Cardiac muscle cell (in vitro differentiated cells and primary cell): ENCODE results near the gene C12orf54. TPM values are rescaled to one million over a fixed set of nuclear protein-coding genes. Genes with fewer than 3 reads are reported as not detected.

ENCODE experiments used
- DNase-seq, 2 donors: peaks; one replicate each; pipeline versions ENCODE4 v3.0.0 to v3.0.0-alpha.2; 2010 to 2017; ENCODE audit warnings: low read depth in 1 of 2, low spot score in 1 of 2
- H3K27ac ChIP-seq: fragments of 200-600 bp; sonication (generic); 2 replicates; pipeline ENCODE4 v1.5.1; 2016
- H3K27me3 ChIP-seq: fragments of 200-600 bp; sonication (generic); 2 replicates; pipeline ENCODE4 v1.6.0; 2016; ENCODE audit warnings: control low read depth
- H3K36me3 ChIP-seq: fragments of 200-600 bp; sonication (generic); 2 replicates; pipeline ENCODE4 v1.5.1; 2016; ENCODE audit warnings: control low read depth
- H3K4me1 ChIP-seq: fragments of 200-600 bp; sonication (generic); 2 replicates; pipeline ENCODE4 v1.8.1; 2017; ENCODE audit warnings: low read depth, mild to moderate bottlenecking, mixed run types
- H3K4me3 ChIP-seq: fragments of 200-600 bp; sonication (generic); 2 replicates; pipeline ENCODE4 v1.5.1; 2016; ENCODE audit warnings: mild to moderate bottlenecking
- H3K9me3 ChIP-seq: fragments of 200-600 bp; sonication (generic); 2 replicates; pipeline ENCODE4 v1.5.1; 2017; ENCODE audit warnings: low read depth, mild to moderate bottlenecking, control low read depth
- CTCF ChIP-seq: IDR thresholded peaks from 2 replicates; pipeline ENCODE4 v1.5.1; 2012; ENCODE audit warnings: low read depth, mild to moderate bottlenecking, low read length
- polyA plus RNA-seq: library from polyadenylated mRNA; unstranded; fragments of >200 nt; fragmentation: Nextera tagmentation; extraction: Ambion mirVana; gene quantifications from 2 replicates; pipeline ENCODE4 v1.2.1, GENCODE V29; 2016
- total RNA-seq: library from RNA; depleted of rRNA; stranded (reverse); fragments of >200 nt; gene quantifications from 2 replicates; pipeline ENCODE4 v1.2.3, GENCODE V29; 2016

The C12orf54 gene
- total and polyA plus RNA-seq, 2 experiments from 2014 or later, result not detected

GRCh38 chr12:48542300-48542928 lies 60.1 kb downstream of the C12orf54 start:
- DNase-seq, result peak; percentile 27 to 53
- H3K27me3 ChIP-seq, result no peaks in the 10 kb centered on the region
- no peaks in the 10 kb centered on the region for H3K9me3 ChIP-seq
- H3K36me3 ChIP-seq, result no peaks in the 10 kb centered on the region
- H3K4me3 ChIP-seq, result no peak overlapping the region
- peak; percentile 77 for TF ChIP-seq CTCF
- no peaks in the 10 kb centered on the region for H3K4me1 ChIP-seq
- H3K27ac ChIP-seq, result no peak overlapping the region

GRCh38 chr12:48545833-48546469 lies 63.7 kb downstream of the C12orf54 start:
- no peaks in the 10 kb centered on the region for H3K9me3 ChIP-seq
- no peaks in the 10 kb centered on the region for H3K36me3 ChIP-seq
- no peak for DNase-seq
- H3K27ac ChIP-seq, result no peak overlapping the region
- no peaks in the 10 kb centered on the region for H3K27me3 ChIP-seq
- no peak for TF ChIP-seq CTCF
- H3K4me1 ChIP-seq, result no peaks in the 10 kb centered on the region
- no peak overlapping the region for H3K4me3 ChIP-seq

Other genes starting within 250 kb of the C12orf54 start
- gene ZNF641, start 131.6 kb upstream of the C12orf54 start, total RNA-seq, result 12.5 and 14.7 TPM in 2 replicates
- gene ZNF641, start 131.6 kb upstream of the C12orf54 start, polyA plus RNA-seq, result 5.3 and 11.1 TPM in 2 replicates
- not detected in 2 replicates for gene ANP32D, start 9.9 kb upstream of the C12orf54 start, total RNA-seq
- gene ANP32D, start 9.9 kb upstream of the C12orf54 start, polyA plus RNA-seq, result not detected in 2 replicates
- gene OR8S1, start 43.1 kb downstream of the C12orf54 start, total RNA-seq, result not detected in 2 replicates
- not detected in 2 replicates for gene OR8S1, start 43.1 kb downstream of the C12orf54 start, polyA plus RNA-seq
- gene LALBA, start 87.5 kb downstream of the C12orf54 start, total RNA-seq, result not detected in 2 replicates
- gene LALBA, start 87.5 kb downstream of the C12orf54 start, polyA plus RNA-seq, result not detected in 2 replicates
- 40.8 and 51.5 TPM in 2 replicates for gene KANSL2, start 199.7 kb downstream of the C12orf54 start, total RNA-seq
- 34.5 and 52.6 TPM in 2 replicates for gene KANSL2, start 199.7 kb downstream of the C12orf54 start, polyA plus RNA-seq
- gene CCNT1, start 234.2 kb downstream of the C12orf54 start, total RNA-seq, result 17.6 and 20.4 TPM in 2 replicates
- 6.3 and 9.9 TPM in 2 replicates for gene CCNT1, start 234.2 kb downstream of the C12orf54 start, polyA plus RNA-seq